M059J (cell line): ENCODE data around the gene RNF213. TPM values are rescaled to one million over a fixed set of nuclear protein-coding genes. Genes with fewer than 3 reads are reported as not detected.
A peak's percentile ranks its signal among the peaks of the same experiment; 100 is the strongest.
"Not testable (repeated sequence)": the region's sequence is repeated elsewhere in the genome, so short reads cannot be mapped to it uniquely, and the experiment has no call there.

Source experiments
- DNase-seq: peaks from one replicate; pipeline ENCODE4 v3.0.0-alpha.2; 2012; ENCODE audit warnings: low read depth
- total RNA-seq: library from RNA; depleted of rRNA; stranded (reverse); fragments of >200 nt; shearing (Covaris generic); gene quantifications from 2 replicates; pipeline ENCODE4 v1.2.3, GENCODE V29; 2014

RNF213 gene
- total RNA-seq, 1 experiment from 2014 or later, result 66.4 TPM

GRCh38 chr17:80248894-80249710, 11.6 kb upstream of the RNF213 start:
- DNase-seq, result no peak

- no peak for DNase-seq
Observed at GRCh38 chr17:80251966-80252365, 8.7 kb upstream of the RNF213 start.

DNA sequence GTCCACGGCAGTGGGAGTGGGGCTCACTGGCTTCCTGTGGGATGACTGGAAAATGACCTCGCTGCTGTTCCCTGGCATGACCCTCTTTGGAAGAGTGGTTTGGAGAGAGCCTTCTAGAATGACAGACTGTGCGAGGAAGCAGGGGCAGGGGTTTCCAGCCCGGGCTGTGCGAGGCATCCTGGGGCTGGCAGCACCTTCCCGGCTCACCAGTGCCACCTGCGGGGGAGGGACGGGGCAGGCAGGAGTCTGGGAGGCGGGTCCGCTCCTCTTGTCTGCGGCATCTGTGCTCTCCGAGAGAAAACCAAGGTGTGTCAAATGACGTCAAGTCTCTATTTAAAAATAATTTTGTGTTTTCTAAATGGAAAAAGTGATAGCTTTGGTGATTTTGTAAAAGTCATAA, 7.8 kb upstream of the RNF213 start:
- DNase-seq, result no peak

- no peak for DNase-seq
Observed at GRCh38 chr17:80253631-80254395, 6.8 kb upstream of the RNF213 start.

DNA sequence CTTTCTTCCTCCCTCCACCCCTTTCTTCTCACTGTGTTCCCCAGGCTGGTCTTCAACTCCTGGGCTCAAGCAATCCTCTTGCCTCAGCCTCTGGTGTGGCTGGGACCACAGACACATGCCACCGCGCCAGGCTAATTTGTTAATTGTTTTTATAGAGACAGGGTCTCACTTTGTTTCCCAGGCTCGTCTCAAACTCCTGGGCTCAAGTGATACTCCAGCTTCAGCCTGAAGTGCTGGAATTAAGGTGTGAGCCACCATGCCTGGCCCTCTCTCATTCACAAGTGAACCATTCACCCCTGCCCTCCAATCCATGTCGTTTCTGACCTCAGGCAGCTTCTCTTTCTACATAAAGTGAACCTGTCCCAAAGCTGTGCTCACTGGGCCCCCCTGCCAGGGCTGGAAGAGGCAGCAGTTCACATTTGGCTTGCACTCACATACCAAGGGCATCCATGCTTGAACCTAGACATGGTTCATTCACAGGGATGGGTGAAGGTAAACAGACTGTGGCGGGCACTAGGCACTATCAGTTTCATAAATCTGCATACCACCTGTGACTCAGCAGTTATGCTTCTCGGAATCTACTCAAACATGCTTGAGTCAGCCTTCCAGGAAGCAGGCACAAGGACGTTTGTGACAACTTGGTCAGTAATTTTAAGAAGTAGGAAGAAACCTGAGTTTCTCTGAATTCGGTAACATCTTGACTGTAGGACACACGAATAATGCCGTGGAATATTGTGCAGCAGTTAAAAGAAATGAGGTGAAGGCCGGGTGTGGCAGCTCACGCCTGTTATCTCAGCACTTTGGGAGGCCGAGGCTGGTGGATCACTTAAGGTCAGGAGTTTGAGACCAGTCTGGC, 6.0 kb upstream of the RNF213 start:
- DNase-seq, result peak; percentile 98

DNA sequence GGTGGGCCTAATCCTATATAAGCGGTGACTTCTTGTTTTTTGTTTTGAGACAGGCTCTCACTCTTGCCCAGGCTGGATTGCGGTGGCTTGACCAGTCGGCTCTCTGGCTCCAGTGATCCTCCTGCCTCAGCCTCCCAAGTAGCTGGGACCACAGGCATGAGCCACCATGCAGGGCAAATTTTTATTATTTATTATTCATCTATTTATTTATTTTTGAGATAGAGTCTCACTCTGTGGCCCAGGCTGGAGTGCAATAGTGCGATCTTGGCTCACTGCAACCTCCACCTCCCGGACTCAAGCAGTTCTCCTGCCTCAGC, 4.7 kb upstream of the RNF213 start:
- no peak for DNase-seq

GRCh38 chr17:80257716-80258213, 2.9 kb upstream of the RNF213 start:
- DNase-seq, result no peak

- DNase-seq, result not testable (repeated sequence)
Observed at GRCh38 chr17:80258296-80258695, 2.4 kb upstream of the RNF213 start.

DNA sequence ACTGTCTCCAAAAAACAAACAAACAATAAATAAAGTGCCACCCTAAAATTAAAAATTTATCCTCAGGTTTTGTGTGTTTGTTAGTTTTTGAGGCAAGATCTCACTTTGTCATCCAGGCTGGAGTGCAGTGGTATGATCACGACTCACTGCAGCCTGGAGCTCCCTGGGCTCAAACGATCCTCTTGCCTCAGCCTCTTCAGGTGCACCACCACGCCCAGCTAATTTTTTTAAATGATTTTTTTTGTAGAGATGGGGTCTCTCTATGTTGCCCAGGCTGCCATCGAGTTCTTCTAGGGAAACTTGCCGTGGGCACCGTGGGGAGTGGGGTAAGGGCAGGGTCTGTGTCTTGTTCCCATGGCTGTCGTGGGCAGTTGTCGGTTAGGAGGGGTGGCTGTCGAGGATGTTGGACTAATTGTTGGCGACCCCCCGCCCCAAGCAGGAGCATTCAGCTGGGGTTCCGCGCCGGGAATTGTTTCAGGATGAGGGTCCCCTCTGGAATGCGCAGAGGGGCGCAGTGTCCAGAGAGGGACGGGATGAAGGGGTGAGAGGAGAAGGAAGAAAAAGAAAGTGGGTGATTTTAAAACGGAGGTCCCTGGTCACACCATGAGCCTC, 1.1 kb upstream of the RNF213 start:
- peak; percentile 42 for DNase-seq

DNA sequence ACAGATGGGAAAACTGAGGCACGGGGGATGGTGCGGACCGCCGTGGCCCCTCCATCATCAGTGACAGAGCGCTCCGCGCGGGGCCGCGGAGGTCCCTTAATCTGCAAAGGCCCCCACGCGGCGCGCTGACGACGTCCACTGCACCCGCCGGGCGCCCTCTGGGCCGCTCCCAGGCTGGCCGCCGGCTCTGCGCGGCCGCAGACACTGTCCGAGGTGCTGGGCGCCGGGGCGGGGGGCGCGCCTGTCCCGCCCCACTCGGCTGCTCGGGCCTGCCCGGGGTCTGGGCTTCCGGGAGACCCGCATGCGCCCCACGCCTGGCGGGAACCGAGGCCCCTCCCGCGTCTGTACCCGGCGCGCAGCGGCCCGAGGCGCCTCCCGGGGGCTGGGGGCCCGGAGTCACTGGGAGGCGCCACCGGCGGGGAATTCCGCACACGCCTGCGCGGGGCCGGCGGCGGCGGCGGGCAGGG, 550 bp upstream of the RNF213 start:
- peak; percentile 73 for DNase-seq

GRCh38 chr17:80261159-80261894, 675 bp downstream of the RNF213 start:
- peak; percentile 51 for DNase-seq

- no peak for DNase-seq
Observed at GRCh38 chr17:80261895-80262279, 1.2 kb downstream of the RNF213 start.

DNA sequence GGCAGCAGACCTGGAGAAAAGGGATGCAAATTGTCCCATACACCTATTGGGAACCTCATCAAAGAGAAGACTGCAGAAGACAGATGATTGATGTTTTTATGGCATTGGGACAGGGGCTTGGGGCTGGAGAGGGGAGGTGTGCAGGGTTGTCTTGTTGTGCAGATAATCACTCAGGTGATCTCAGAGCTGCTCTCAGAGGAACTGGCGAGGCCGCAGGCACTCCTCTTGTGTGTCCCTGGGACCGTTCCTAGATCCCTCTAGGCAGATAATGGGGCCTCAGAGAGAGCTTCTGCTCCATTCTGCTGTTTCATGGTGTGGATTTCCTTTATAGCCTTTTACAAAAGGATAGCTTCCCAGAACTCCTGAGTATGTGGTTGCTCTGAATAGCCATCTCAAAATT, 1.6 kb downstream of the RNF213 start:
- DNase-seq, result no peak

GRCh38 chr17:80262775-80263244, 2.2 kb downstream of the RNF213 start:
- no peak for DNase-seq

GRCh38 chr17:80263253-80264204, 2.9 kb downstream of the RNF213 start:
- peak; percentile 43 for DNase-seq

- no peak for DNase-seq
Observed at GRCh38 chr17:80264205-80265075, 3.8 kb downstream of the RNF213 start.

GRCh38 chr17:80265205-80266068, 4.8 kb downstream of the RNF213 start:
- no peak for DNase-seq

GRCh38 chr17:80267391-80267790, 6.7 kb downstream of the RNF213 start:
- DNase-seq, result no peak
